Trophoblast cell (in vitro differentiated cells and primary cell): Measurements from ENCODE around the gene PTPRN2.

Experiments used
- DNase-seq, 2 donors: peaks; one replicate each; pipeline ENCODE4 v3.0.0-alpha.2; 2016
- H2AFZ ChIP-seq: 2 replicates; pipeline ENCODE4 v1.6.1; 2013; ENCODE audit warnings: low read length, moderate library complexity, mild to moderate bottlenecking; ENCODE audit not compliant: insufficient read depth, poor library complexity
- H2AK5ac ChIP-seq: 2 replicates; pipeline ENCODE4 v1.6.1; 2013; ENCODE audit warnings: mild to moderate bottlenecking, low read length
- H2BK120ac ChIP-seq: 2 replicates; pipeline ENCODE4 v1.6.1; 2013; ENCODE audit warnings: low read length, mild to moderate bottlenecking, moderate library complexity; ENCODE audit not compliant: insufficient read depth, poor library complexity
- H2BK12ac ChIP-seq: 2 replicates; pipeline ENCODE4 v1.6.1; 2013; ENCODE audit warnings: mild to moderate bottlenecking, low read length, moderate library complexity
- H2BK5ac ChIP-seq: 2 replicates; pipeline ENCODE4 v1.6.1; 2013; ENCODE audit warnings: low read length, low read depth, moderate library complexity, mild to moderate bottlenecking; ENCODE audit not compliant: poor library complexity
- H3K14ac ChIP-seq: 2 replicates; pipeline ENCODE4 v1.6.1; 2013; ENCODE audit warnings: mild to moderate bottlenecking, low read length
- H3K18ac ChIP-seq: 2 replicates; pipeline ENCODE4 v1.6.1; 2013; ENCODE audit warnings: mild to moderate bottlenecking, low read length
- H3K23ac ChIP-seq: 2 replicates; pipeline ENCODE4 v1.6.1; 2013; ENCODE audit warnings: low read length
- H3K27ac ChIP-seq: 2 replicates; pipeline ENCODE4 v1.5.1; 2013; ENCODE audit warnings: low read depth, mild to moderate bottlenecking, inconsistent platforms, low read length, moderate library complexity
- H3K27me3 ChIP-seq: 2 replicates; pipeline ENCODE4 v1.6.1; 2013; ENCODE audit warnings: inconsistent platforms, mild to moderate bottlenecking, low read length, moderate library complexity; ENCODE audit not compliant: insufficient read depth
- H3K36me3 ChIP-seq, 2 experiments: 1 replicate in 1 of 2; 2 replicates in 1 of 2; pipeline ENCODE4 v1.6.1; 2013; ENCODE audit warnings: low read length in 2 of 2, mild to moderate bottlenecking in 2 of 2, moderate library complexity in 1 of 2; ENCODE audit not compliant: insufficient read depth in 2 of 2, control insufficient read depth in 1 of 2
- H3K4ac ChIP-seq: 2 replicates; pipeline ENCODE4 v1.6.1; 2013; ENCODE audit warnings: low read depth, mild to moderate bottlenecking, low read length, moderate library complexity
- H3K4me1 ChIP-seq, 2 experiments: 1 replicate in 1 of 2; 2 replicates in 1 of 2; pipeline ENCODE4 v1.6.1; 2013; ENCODE audit warnings: low read length in 2 of 2, mild to moderate bottlenecking in 2 of 2, moderate library complexity in 1 of 2; ENCODE audit not compliant: insufficient read depth in 2 of 2, control insufficient read depth in 1 of 2
- H3K4me2 ChIP-seq: 2 replicates; pipeline ENCODE4 v1.6.1; 2013; ENCODE audit warnings: inconsistent platforms, mild to moderate bottlenecking, low read length, moderate library complexity
- H3K4me3 ChIP-seq: 2 replicates; pipeline ENCODE4 v1.5.1; 2013; ENCODE audit warnings: mild to moderate bottlenecking, low read depth, low read length, inconsistent platforms
- H3K79me1 ChIP-seq: one replicate; pipeline ENCODE4 v1.6.1; 2013; ENCODE audit warnings: low read length
- H3K79me2 ChIP-seq: 2 replicates; pipeline ENCODE4 v1.6.1; 2013; ENCODE audit warnings: low read length, mild to moderate bottlenecking; ENCODE audit not compliant: control insufficient read depth, insufficient read depth, poor library complexity
- H3K9ac ChIP-seq: 2 replicates; pipeline ENCODE4 v1.6.1; 2013; ENCODE audit warnings: mild to moderate bottlenecking, low read length
- H3K9me3 ChIP-seq: 2 replicates; pipeline ENCODE4 v1.6.1; 2013; ENCODE audit warnings: low read depth, mild to moderate bottlenecking, control low read depth, inconsistent platforms, low read length; ENCODE audit not compliant: insufficient read depth
- H4K12ac ChIP-seq: 2 replicates; pipeline ENCODE4 v1.6.1; 2013; ENCODE audit warnings: low read depth, mild to moderate bottlenecking, low read length, moderate library complexity
- H4K8ac ChIP-seq: 2 replicates; pipeline ENCODE4 v1.6.1; 2013; ENCODE audit warnings: low read depth, mild to moderate bottlenecking, low read length, moderate library complexity
- H4K91ac ChIP-seq: one replicate; pipeline ENCODE4 v1.6.1; 2013; ENCODE audit warnings: low read depth, mild to moderate bottlenecking, low read length, moderate library complexity
- WGBS: extraction: QIAGEN DNeasy Blood & Tissue Kit; methylation state at CpG from one replicate; pipeline ENCODE4 v1.1.7; 2013; ENCODE audit warnings: missing lambda C conversion rate; ENCODE audit not compliant: insufficient read length, insufficient coverage; ENCODE audit errors: extremely low coverage; 5-methylcytosine and 5-hydroxymethylcytosine counted together

The PTPRN2 gene

GRCh38 chr7:158602041-158602440, 14.4 kb upstream of the PTPRN2 start:
- Histone ChIP-seq H2BK120ac (no peak overlapping the region), H3K23ac (no peak overlapping the region), H3K9ac (no peak overlapping the region), H3K4me1 (no peaks in the 10 kb centered on the region), H4K8ac (no peak overlapping the region), H2AK5ac (no peak overlapping the region), H3K27me3 (no peaks in the 10 kb centered on the region), H3K4me2 (no peak overlapping the region), H3K79me2 (no peaks in the 10 kb centered on the region), H3K18ac (no peak overlapping the region), H3K4ac (no peak overlapping the region), H3K9me3 (no peaks in the 10 kb centered on the region), H4K12ac (no peak overlapping the region), H2BK5ac (no peak overlapping the region), H4K91ac (no peak overlapping the region), H2BK12ac (no peak overlapping the region), H3K14ac (no peak overlapping the region), H3K27ac (no peak overlapping the region), H3K4me3 (no peak overlapping the region), H3K79me1 (no peaks in the 10 kb centered on the region), H2AFZ (no peak overlapping the region), H3K36me3 (no peaks in the 10 kb centered on the region)
- no CpG with 5 or more reads among the region's 7 CpGs for WGBS
- DNase-seq = no peak

GRCh38 chr7:158601090-158601489, 13.5 kb upstream of the PTPRN2 start:
- DNase-seq = no peak
- H4K8ac ChIP-seq = no peak overlapping the region
- H3K79me2 ChIP-seq = no peaks in the 10 kb centered on the region
- no peaks in the 10 kb centered on the region for H3K9me3 ChIP-seq
- H2BK120ac ChIP-seq = no peak overlapping the region
- no peaks in the 10 kb centered on the region for H3K36me3 ChIP-seq
- H3K4me2 ChIP-seq = no peak overlapping the region
- WGBS = no CpG with 5 or more reads among the region's 1 CpG
- H4K12ac ChIP-seq = no peak overlapping the region
- no peak overlapping the region for H3K4me3 ChIP-seq
- H3K18ac ChIP-seq = no peak overlapping the region
- no peaks in the 10 kb centered on the region for H3K4me1 ChIP-seq
- no peaks in the 10 kb centered on the region for H3K27me3 ChIP-seq
- H3K9ac ChIP-seq = no peak overlapping the region
- H2BK12ac ChIP-seq = no peak overlapping the region
- H3K23ac ChIP-seq = no peak overlapping the region
- no peak overlapping the region for H2BK5ac ChIP-seq
- H2AK5ac ChIP-seq = no peak overlapping the region
- no peak overlapping the region for H3K14ac ChIP-seq
- no peak overlapping the region for H3K27ac ChIP-seq
- H4K91ac ChIP-seq = no peak overlapping the region
- no peaks in the 10 kb centered on the region for H3K79me1 ChIP-seq
- H3K4ac ChIP-seq = no peak overlapping the region
- no peak overlapping the region for H2AFZ ChIP-seq

- Histone ChIP-seq H4K12ac (no peak overlapping the region), H3K14ac (no peak overlapping the region), H2AK5ac (no peak overlapping the region), H3K36me3 (no peaks in the 10 kb centered on the region), H2BK120ac (no peak overlapping the region), H3K9me3 (peaks cover 23% of the 10 kb centered on the region), H4K8ac (no peak overlapping the region), H3K27ac (no peak overlapping the region), H3K23ac (no peak overlapping the region), H2BK5ac (no peak overlapping the region), H3K27me3 (no peaks in the 10 kb centered on the region), H3K79me1 (no peaks in the 10 kb centered on the region), H2BK12ac (no peak overlapping the region), H3K4me2 (no peak overlapping the region), H3K79me2 (no peaks in the 10 kb centered on the region), H3K18ac (no peak overlapping the region), H3K4ac (no peak overlapping the region), H4K91ac (no peak overlapping the region), H3K4me3 (no peak overlapping the region), H3K4me1 (no peaks in the 10 kb centered on the region), H3K9ac (no peak overlapping the region), H2AFZ (no peak overlapping the region)
- no peak for DNase-seq
- no CpG with 5 or more reads among the region's 4 CpGs for WGBS
Observed at GRCh38 chr7:158596745-158597144, 9.1 kb upstream of the PTPRN2 start.

GRCh38 chr7:158596309-158596708, 8.7 kb upstream of the PTPRN2 start:
- Histone ChIP-seq H3K4me1 (no peaks in the 10 kb centered on the region), H3K36me3 (no peaks in the 10 kb centered on the region), H4K91ac (no peak overlapping the region), H3K18ac (no peak overlapping the region), H3K79me1 (no peaks in the 10 kb centered on the region), H3K9ac (no peak overlapping the region), H2BK120ac (no peak overlapping the region), H2AK5ac (no peak overlapping the region), H4K12ac (no peak overlapping the region), H3K14ac (no peak overlapping the region), H3K79me2 (no peaks in the 10 kb centered on the region), H3K4ac (no peak overlapping the region), H4K8ac (no peak overlapping the region), H3K9me3 (peaks cover 23% of the 10 kb centered on the region), H3K4me2 (no peak overlapping the region), H2BK12ac (no peak overlapping the region), H2BK5ac (no peak overlapping the region), H3K23ac (no peak overlapping the region), H3K27ac (no peak overlapping the region), H3K4me3 (no peak overlapping the region), H2AFZ (no peak overlapping the region), H3K27me3 (no peaks in the 10 kb centered on the region)
- no peak for DNase-seq
- WGBS = no CpG with 5 or more reads among the region's 4 CpGs
